KMS-11 (cell line): ENCODE results near the gene MAG.

Experiments used
- H2AFZ ChIP-seq: fragments of 200-600 bp; sonication (generic); 2 replicates; pipeline ENCODE4 v1.6.1; 2016; ENCODE audit warnings: antibody characterized with exemption, mixed run types, low read depth
- H3K27ac ChIP-seq: fragments of 200-600 bp; sonication (generic); 2 replicates; pipeline ENCODE4 v1.6.1; 2016; ENCODE audit warnings: mild to moderate bottlenecking, mixed run types
- H3K27me3 ChIP-seq: fragments of 200-600 bp; sonication (generic); 2 replicates; pipeline ENCODE4 v1.6.1; 2017; ENCODE audit warnings: mild to moderate bottlenecking, low read depth, mixed run types, moderate library complexity; ENCODE audit not compliant: insufficient read depth
- H3K36me3 ChIP-seq: fragments of 200-600 bp; sonication (generic); 2 replicates; pipeline ENCODE4 v1.6.1; 2017; ENCODE audit warnings: mild to moderate bottlenecking, mixed run types; ENCODE audit not compliant: insufficient read depth
- H3K4me1 ChIP-seq: fragments of 200-600 bp; sonication (generic); 2 replicates; pipeline ENCODE4 v1.6.1; 2016; ENCODE audit warnings: mild to moderate bottlenecking, low read depth, mixed run types; ENCODE audit not compliant: poor library complexity, severe bottlenecking
- H3K4me2 ChIP-seq: fragments of 200-600 bp; sonication (generic); 2 replicates; pipeline ENCODE4 v1.7.0; 2016; ENCODE audit warnings: mild to moderate bottlenecking, mixed run types
- H3K4me3 ChIP-seq: fragments of 200-600 bp; sonication (generic); IDR thresholded peaks from 2 replicates; pipeline ENCODE4 v1.6.1; 2017; ENCODE audit warnings: low read depth, low read length, mixed read lengths; ENCODE audit not compliant: insufficient read depth
- H3K79me2 ChIP-seq: fragments of 200-600 bp; sonication (generic); 2 replicates; pipeline ENCODE4 v1.6.1; 2016; ENCODE audit warnings: low read depth, mixed run types; ENCODE audit not compliant: insufficient read depth
- H3K9ac ChIP-seq: fragments of 200-600 bp; sonication (generic); 2 replicates; pipeline ENCODE4 v1.6.1; 2016; ENCODE audit warnings: mild to moderate bottlenecking, mixed run types
- H4K20me1 ChIP-seq: fragments of 200-600 bp; sonication (generic); 2 replicates; pipeline ENCODE4 v1.6.1; 2016; ENCODE audit warnings: mild to moderate bottlenecking, mixed run types; ENCODE audit not compliant: insufficient read depth
- TF ChIP-seq, protein P1 (sequence below): fragments of 200-600 bp; sonication (generic); conservative IDR thresholded peaks from 2 replicates; pipeline ENCODE4 v1.6.1; 2017; ENCODE audit warnings: low read depth, mild to moderate bottlenecking, antibody characterized with exemption, low read length, moderate library complexity, mixed read lengths

The MAG gene

GRCh38 chr19:35328851-35329285 lies 36.9 kb downstream of the MAG start, which contains the start of gene CD22:
CD22 (plus strand) TSS chr19:35329187; CDS start chr19:35332041, 2,854 bp downstream.
- Histone ChIP-seq H3K4me2 (no peak within 1 kb of the TSS), H3K27ac (no peak within 1 kb of the TSS), H3K27me3 (peaks cover 38% of the 10 kb centered on the region), H3K36me3 (no peaks in the 10 kb centered on the region), H4K20me1 (no peaks in the 10 kb centered on the region), H2AFZ (no peak within 1 kb of the TSS), H3K9ac (no peak within 1 kb of the TSS), H3K4me3 (no peak within 1 kb of the TSS), H3K4me1 (no peaks in the 10 kb centered on the region), H3K79me2 (no peaks in the 10 kb centered on the region)
- TF ChIP-seq, protein P1, sequence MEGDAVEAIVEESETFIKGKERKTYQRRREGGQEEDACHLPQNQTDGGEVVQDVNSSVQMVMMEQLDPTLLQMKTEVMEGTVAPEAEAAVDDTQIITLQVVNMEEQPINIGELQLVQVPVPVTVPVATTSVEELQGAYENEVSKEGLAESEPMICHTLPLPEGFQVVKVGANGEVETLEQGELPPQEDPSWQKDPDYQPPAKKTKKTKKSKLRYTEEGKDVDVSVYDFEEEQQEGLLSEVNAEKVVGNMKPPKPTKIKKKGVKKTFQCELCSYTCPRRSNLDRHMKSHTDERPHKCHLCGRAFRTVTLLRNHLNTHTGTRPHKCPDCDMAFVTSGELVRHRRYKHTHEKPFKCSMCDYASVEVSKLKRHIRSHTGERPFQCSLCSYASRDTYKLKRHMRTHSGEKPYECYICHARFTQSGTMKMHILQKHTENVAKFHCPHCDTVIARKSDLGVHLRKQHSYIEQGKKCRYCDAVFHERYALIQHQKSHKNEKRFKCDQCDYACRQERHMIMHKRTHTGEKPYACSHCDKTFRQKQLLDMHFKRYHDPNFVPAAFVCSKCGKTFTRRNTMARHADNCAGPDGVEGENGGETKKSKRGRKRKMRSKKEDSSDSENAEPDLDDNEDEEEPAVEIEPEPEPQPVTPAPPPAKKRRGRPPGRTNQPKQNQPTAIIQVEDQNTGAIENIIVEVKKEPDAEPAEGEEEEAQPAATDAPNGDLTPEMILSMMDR = no peak

DNA sequence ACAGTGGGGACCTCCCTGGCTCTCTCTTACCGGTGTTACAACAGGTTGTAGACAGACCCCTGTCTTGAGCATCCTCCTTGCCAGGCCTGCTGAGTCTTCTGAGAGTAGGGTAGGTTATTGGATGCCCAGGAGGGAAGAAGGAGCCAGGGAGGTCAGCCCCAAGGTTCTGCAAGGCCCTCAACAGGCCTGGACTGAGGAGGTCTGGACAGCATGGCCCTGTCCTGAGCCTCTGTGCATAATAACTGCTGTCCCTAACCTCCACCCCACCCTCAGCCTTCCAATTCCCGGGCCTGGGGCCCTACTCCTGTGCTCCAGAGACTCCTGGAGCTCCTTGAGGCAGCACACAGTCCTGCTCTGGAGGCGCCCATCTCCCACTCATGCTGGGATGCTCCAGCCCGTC lies 37.4 kb downstream of the MAG start:
- no peak overlapping the region for H3K27ac ChIP-seq
- no peak overlapping the region for H3K9ac ChIP-seq
- no peaks in the 10 kb centered on the region for H3K79me2 ChIP-seq
- H3K36me3 ChIP-seq = no peaks in the 10 kb centered on the region
- no peak overlapping the region for H2AFZ ChIP-seq
- H4K20me1 ChIP-seq = no peaks in the 10 kb centered on the region
- no peaks in the 10 kb centered on the region for H3K4me1 ChIP-seq
- no peak overlapping the region for H3K4me3 ChIP-seq
- TF ChIP-seq, protein P1 = no peak
- no peak overlapping the region for H3K4me2 ChIP-seq
- peaks cover 43% of the 10 kb centered on the region for H3K27me3 ChIP-seq

- H3K4me2 ChIP-seq = no peak overlapping the region
- H3K36me3 ChIP-seq = no peaks in the 10 kb centered on the region
- H3K9ac ChIP-seq = no peak overlapping the region
These were observed 38.5 kb downstream of the MAG start for GRCh38 chr19:35330475-35330874.

GRCh38 chr19:35331551-35332214 lies 39.7 kb downstream of the MAG start:
- H2AFZ ChIP-seq = no peak overlapping the region
- no peak overlapping the region for H3K4me3 ChIP-seq
- TF ChIP-seq, protein P1 = no peak
- H3K4me1 ChIP-seq = no peaks in the 10 kb centered on the region
- no peak overlapping the region for H3K4me2 ChIP-seq
- no peaks in the 10 kb centered on the region for H4K20me1 ChIP-seq
- H3K27me3 ChIP-seq = peaks cover 53% of the 10 kb centered on the region
- H3K36me3 ChIP-seq = no peaks in the 10 kb centered on the region
- no peak overlapping the region for H3K27ac ChIP-seq
- no peak overlapping the region for H3K9ac ChIP-seq
- no peaks in the 10 kb centered on the region for H3K79me2 ChIP-seq

More at GRCh38 chr19:35330475-35330874, 38.5 kb downstream of the MAG start:
- no peak overlapping the region for H2AFZ ChIP-seq
- TF ChIP-seq, protein P1 = no peak
- no peaks in the 10 kb centered on the region for H4K20me1 ChIP-seq
- no peak overlapping the region for H3K4me3 ChIP-seq
- no peaks in the 10 kb centered on the region for H3K4me1 ChIP-seq
- H3K27ac ChIP-seq = no peak overlapping the region
- H3K27me3 ChIP-seq = peaks cover 48% of the 10 kb centered on the region
- no peaks in the 10 kb centered on the region for H3K79me2 ChIP-seq
